ENCODE measurements around the gene EMC10. TPM values are rescaled to one million over a fixed set of nuclear protein-coding genes. Genes with fewer than 3 reads are reported as not detected.
A peak's percentile ranks its signal among the peaks of the same experiment; 100 is the strongest.

EMC10 gene
- total RNA-seq, 2 experiments from 2014 or later: 39.1 to 44.4 TPM

GRCh38 chr19:50518091-50519005 is 42.0 kb downstream of the EMC10 start:
- TF ChIP-seq EZH2phosphoT487 (IDR thresholded peaks at IDR 0.05; ENCODE audit: borderline replicate concordance, low read depth, low read length) (no peak), CTCF (conservative IDR thresholded peaks at IDR 0.05; ENCODE audit: low read length) (peak; percentile 67)
- Histone ChIP-seq H4K20me1 (ENCODE audit: insufficient read depth, low read length) (no peaks in the 10 kb centered on the region), H3K27ac (ENCODE audit: low read depth, low read length, poor library complexity, severe bottlenecking) (no peak overlapping the region), H3K9me3 (ENCODE audit: low read length) (no peaks in the 10 kb centered on the region), H3K79me2 (ENCODE audit: insufficient read depth, low read depth, low read length) (no peaks in the 10 kb centered on the region), H3K4me3 (ENCODE audit: low read depth, low read length, poor library complexity, severe bottlenecking) (no peak overlapping the region), H3K4me2 (ENCODE audit: low read length) (no peak overlapping the region), H3K4me1 (ENCODE audit: insufficient read depth, low read length, poor library complexity, severe bottlenecking) (no peaks in the 10 kb centered on the region), H3K9me2 (ENCODE audit: insufficient read depth, low read length) (no peaks in the 10 kb centered on the region), H3K36me3 (ENCODE audit: insufficient read depth, low read length) (no peaks in the 10 kb centered on the region), H2AFZ (ENCODE audit: low read length) (no peak overlapping the region)
- ChIA-PET CTCF (ENCODE audit: unreplicated experiment) (interaction anchor here (0.6 kb wide), 1 partner anchor 255 kb away, joined by 3 read pairs; no protein-coding TSS in a partner anchor), POLR2A (interaction anchor here (0.7 kb wide), 1 partner anchor 235 kb away, joined by 3 read pairs; no protein-coding TSS in a partner anchor)
- BruUV-seq (replicated peaks): no TSS peak
- no peak for DNase-seq (ENCODE audit: low spot score)
- intact Hi-C loops (cut with micrococcal nuclease; ENCODE audit: unreplicated experiment): no loop called here

GRCh38 chr19:50519006-50519575 is 42.8 kb downstream of the EMC10 start:
- Histone ChIP-seq H3K4me3 (ENCODE audit: low read depth, low read length, poor library complexity, severe bottlenecking) (no peak overlapping the region), H3K79me2 (ENCODE audit: insufficient read depth, low read depth, low read length) (no peaks in the 10 kb centered on the region), H3K4me1 (ENCODE audit: insufficient read depth, low read length, poor library complexity, severe bottlenecking) (no peaks in the 10 kb centered on the region), H3K27ac (ENCODE audit: low read depth, low read length, poor library complexity, severe bottlenecking) (no peak overlapping the region), H3K36me3 (ENCODE audit: insufficient read depth, low read length) (no peaks in the 10 kb centered on the region), H3K4me2 (ENCODE audit: low read length) (no peak overlapping the region), H3K9me3 (ENCODE audit: low read length) (no peaks in the 10 kb centered on the region), H3K9me2 (ENCODE audit: insufficient read depth, low read length) (no peaks in the 10 kb centered on the region), H4K20me1 (ENCODE audit: insufficient read depth, low read length) (no peaks in the 10 kb centered on the region), H2AFZ (ENCODE audit: low read length) (no peak overlapping the region)
- no TSS peak for BruUV-seq (replicated peaks)
- ChIA-PET CTCF (ENCODE audit: unreplicated experiment) (no interaction called here), POLR2A (interaction anchor here (0.7 kb wide), 1 partner anchor 234 kb away, joined by 3 read pairs; no protein-coding TSS in a partner anchor)
- DNase-seq (ENCODE audit: low spot score): no peak
- TF ChIP-seq CTCF (conservative IDR thresholded peaks at IDR 0.05; ENCODE audit: low read length) (no peak), EZH2phosphoT487 (IDR thresholded peaks at IDR 0.05; ENCODE audit: borderline replicate concordance, low read depth, low read length) (no peak)
- intact Hi-C loops (cut with micrococcal nuclease; ENCODE audit: unreplicated experiment): no loop called here
